Measurements from ENCODE around the gene TTC33. TPM values are rescaled to one million over a fixed set of nuclear protein-coding genes. Genes with fewer than 3 reads are reported as not detected.

Gene TTC33
- total and polyA plus RNA-seq, 2 of the 13 experiments (the other 11 are each of a cell fraction or from before 2014, with no cell fraction given) = 4.5 to 20.0 TPM

DNA sequence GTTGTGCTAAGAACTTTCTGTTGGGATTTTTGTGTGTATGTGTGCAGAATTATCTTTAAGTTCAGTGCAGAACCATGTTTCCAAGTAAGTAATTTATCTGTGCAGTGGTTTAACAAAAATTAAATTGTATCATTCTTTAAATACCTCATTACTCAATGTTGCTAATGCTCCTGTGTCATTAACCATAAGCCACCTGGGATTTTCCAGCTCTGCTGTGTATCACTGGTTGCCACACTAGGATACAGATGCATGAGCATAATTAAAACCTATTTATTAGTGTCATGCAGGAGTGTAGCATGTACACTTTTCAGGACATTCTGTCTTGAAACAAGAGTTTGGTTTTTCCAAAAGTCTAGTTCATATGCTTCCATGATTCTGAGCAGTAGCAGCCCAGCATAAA is 196.5 kb downstream of the TTC33 start (continued):
- TF ChIP-seq EED (CRISPR knock-in tag; IDR thresholded peaks at IDR 0.05) (no peak), HOXA3 (CRISPR knock-in tag; IDR thresholded peaks at IDR 0.05) (no peak), PPARG (CRISPR knock-in tag; conservative IDR thresholded peaks at IDR 0.05) (no peak), GLI4 (CRISPR knock-in tag; IDR thresholded peaks at IDR 0.05; ENCODE audit: borderline replicate concordance) (no peak), NFYC (CRISPR knock-in tag; IDR thresholded peaks at IDR 0.05) (no peak), ZNF138 (CRISPR knock-in tag; IDR thresholded peaks at IDR 0.05; ENCODE audit: low read depth) (no peak), GATAD2A (CRISPR knock-in tag; IDR thresholded peaks at IDR 0.05) (no peak), TCF7 (IDR thresholded peaks at IDR 0.05; ENCODE audit: low read depth) (no peak)
- TF ChIP-seq, protein P1, sequence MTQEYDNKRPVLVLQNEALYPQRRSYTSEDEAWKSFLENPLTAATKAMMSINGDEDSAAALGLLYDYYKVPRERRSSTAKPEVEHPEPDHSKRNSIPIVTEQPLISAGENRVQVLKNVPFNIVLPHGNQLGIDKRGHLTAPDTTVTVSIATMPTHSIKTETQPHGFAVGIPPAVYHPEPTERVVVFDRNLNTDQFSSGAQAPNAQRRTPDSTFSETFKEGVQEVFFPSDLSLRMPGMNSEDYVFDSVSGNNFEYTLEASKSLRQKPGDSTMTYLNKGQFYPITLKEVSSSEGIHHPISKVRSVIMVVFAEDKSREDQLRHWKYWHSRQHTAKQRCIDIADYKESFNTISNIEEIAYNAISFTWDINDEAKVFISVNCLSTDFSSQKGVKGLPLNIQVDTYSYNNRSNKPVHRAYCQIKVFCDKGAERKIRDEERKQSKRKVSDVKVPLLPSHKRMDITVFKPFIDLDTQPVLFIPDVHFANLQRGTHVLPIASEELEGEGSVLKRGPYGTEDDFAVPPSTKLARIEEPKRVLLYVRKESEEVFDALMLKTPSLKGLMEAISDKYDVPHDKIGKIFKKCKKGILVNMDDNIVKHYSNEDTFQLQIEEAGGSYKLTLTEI (CRISPR knock-in tag; conservative IDR thresholded peaks at IDR 0.05) = no peak
- TF ChIP-seq, protein P2, sequence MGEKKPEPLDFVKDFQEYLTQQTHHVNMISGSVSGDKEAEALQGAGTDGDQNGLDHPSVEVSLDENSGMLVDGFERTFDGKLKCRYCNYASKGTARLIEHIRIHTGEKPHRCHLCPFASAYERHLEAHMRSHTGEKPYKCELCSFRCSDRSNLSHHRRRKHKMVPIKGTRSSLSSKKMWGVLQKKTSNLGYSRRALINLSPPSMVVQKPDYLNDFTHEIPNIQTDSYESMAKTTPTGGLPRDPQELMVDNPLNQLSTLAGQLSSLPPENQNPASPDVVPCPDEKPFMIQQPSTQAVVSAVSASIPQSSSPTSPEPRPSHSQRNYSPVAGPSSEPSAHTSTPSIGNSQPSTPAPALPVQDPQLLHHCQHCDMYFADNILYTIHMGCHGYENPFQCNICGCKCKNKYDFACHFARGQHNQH (CRISPR knock-in tag; IDR thresholded peaks at IDR 0.05) = no peak
- TF ChIP-seq, protein P3, sequence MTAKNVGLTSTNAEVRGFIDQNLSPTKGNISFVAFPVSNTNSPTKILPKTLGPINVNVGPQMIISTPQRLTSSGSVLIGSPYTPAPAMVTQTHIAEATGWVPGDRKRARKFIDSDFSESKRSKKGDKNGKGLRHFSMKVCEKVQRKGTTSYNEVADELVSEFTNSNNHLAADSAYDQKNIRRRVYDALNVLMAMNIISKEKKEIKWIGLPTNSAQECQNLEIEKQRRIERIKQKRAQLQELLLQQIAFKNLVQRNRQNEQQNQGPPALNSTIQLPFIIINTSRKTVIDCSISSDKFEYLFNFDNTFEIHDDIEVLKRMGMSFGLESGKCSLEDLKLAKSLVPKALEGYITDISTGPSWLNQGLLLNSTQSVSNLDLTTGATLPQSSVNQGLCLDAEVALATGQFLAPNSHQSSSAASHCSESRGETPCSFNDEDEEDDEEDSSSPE (CRISPR knock-in tag; IDR thresholded peaks at IDR 0.05) = no peak
- TF ChIP-seq, protein P4, sequence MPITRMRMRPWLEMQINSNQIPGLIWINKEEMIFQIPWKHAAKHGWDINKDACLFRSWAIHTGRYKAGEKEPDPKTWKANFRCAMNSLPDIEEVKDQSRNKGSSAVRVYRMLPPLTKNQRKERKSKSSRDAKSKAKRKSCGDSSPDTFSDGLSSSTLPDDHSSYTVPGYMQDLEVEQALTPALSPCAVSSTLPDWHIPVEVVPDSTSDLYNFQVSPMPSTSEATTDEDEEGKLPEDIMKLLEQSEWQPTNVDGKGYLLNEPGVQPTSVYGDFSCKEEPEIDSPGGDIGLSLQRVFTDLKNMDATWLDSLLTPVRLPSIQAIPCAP (CRISPR knock-in tag; IDR thresholded peaks at IDR 0.05; ENCODE audit: low read depth) = no peak
